ENCODE data around the gene PREB. TPM values are rescaled to one million over a fixed set of nuclear protein-coding genes. Genes with fewer than 3 reads are reported as not detected.

The PREB gene
- total and polyA plus RNA-seq, 2 of the 13 experiments (the other 11 are each of a cell fraction or from before 2014, with no cell fraction given) = 112 to 192 TPM

- peak; percentile 81 for TF ChIP-seq ZNF350 (CRISPR knock-in tag; IDR thresholded peaks at IDR 0.05; ENCODE audit: borderline replicate concordance, low read depth)
- no peak for TF ChIP-seq ARNT (IDR thresholded peaks at IDR 0.05)
- 0 out of 2 replicates have a peak, but pooled peaks have one; percentile 29 for TF ChIP-seq BRCA1 (CRISPR knock-in tag; IDR thresholded peaks at IDR 0.05)
- no peak for TF ChIP-seq ZNF382 (CRISPR knock-in tag; IDR thresholded peaks at IDR 0.05; ENCODE audit: borderline replicate concordance)
- TF ChIP-seq ZNF563 (CRISPR knock-in tag; IDR thresholded peaks at IDR 0.05) = peak; percentile 93
- TF ChIP-seq ZNF552 (CRISPR knock-in tag; IDR thresholded peaks at IDR 0.05; ENCODE audit: borderline replicate concordance) = 0 out of 2 replicates have a peak, but pooled peaks have one; percentile 51
- TF ChIP-seq LRRFIP1 (CRISPR knock-in tag; conservative IDR thresholded peaks at IDR 0.05) = no peak
- TF ChIP-seq GMEB1 (CRISPR knock-in tag; IDR thresholded peaks at IDR 0.05; ENCODE audit: borderline replicate concordance) = peak; percentile 56; the same call in 1 of the 2 replicates
- peak; percentile 58 for TF ChIP-seq NFYC (CRISPR knock-in tag; IDR thresholded peaks at IDR 0.05)
- no peak for TF ChIP-seq ZNF512B (CRISPR knock-in tag; IDR thresholded peaks at IDR 0.05; ENCODE audit: borderline replicate concordance)
- peak; percentile 99 for TF ChIP-seq FOXP4 (CRISPR knock-in tag; IDR thresholded peaks at IDR 0.05)
- TF ChIP-seq SIX4 (CRISPR knock-in tag; IDR thresholded peaks at IDR 0.05) = 0 out of 2 replicates have a peak, but pooled peaks have one; percentile 75
- no peak for TF ChIP-seq ZNF496 (CRISPR knock-in tag; IDR thresholded peaks at IDR 0.05; ENCODE audit: insufficient replicate concordance)
- TF ChIP-seq MYPOP (CRISPR knock-in tag; IDR thresholded peaks at IDR 0.05) = peak; percentile 87; the same call in 1 of the 2 replicates
- TF ChIP-seq ZNF337 (CRISPR knock-in tag; IDR thresholded peaks at IDR 0.05; ENCODE audit: borderline replicate concordance, low read depth) = no peak
- no peak for TF ChIP-seq U2AF2 (IDR thresholded peaks at IDR 0.05; ENCODE audit: low read depth, low read length)
These were observed 43.3 kb upstream of the PREB start (continued) for GRCh38 chr2:27177441-27178351.

Data from HepG2 (cell line).